GM19452 (cell line): ENCODE data around the gene ZNF440.
"Not testable (repeated sequence)": the region's sequence is repeated elsewhere in the genome, so short reads cannot be mapped to it uniquely, and the experiment has no call there.

Experiments
- ATAC-seq: cut with Tn5 transposase; IDR thresholded peaks from one replicate; pipeline ENCODE4 v1.9.1; 2021; ENCODE audit not compliant: unreplicated experiment

The ZNF440 gene

GRCh38 chr19:11814029-11814699 lies at the start of gene ZNF440:
TSS of gene ZNF440 (plus strand) at chr19:11814273. CDS start at chr19:11814448, 175 bp downstream.
- peak; percentile 100 for ATAC-seq

- ATAC-seq: peak; percentile 85
Measured at GRCh38 chr19:11766597-11767591, 47.2 kb upstream of the ZNF440 start, which contains the start of gene ZNF441. TSS of gene ZNF441 (plus strand) at chr19:11767000. CDS start at chr19:11767194, 194 bp downstream.

GRCh38 chr19:11767633-11768133 lies 46.4 kb upstream of the ZNF440 start:
- peak; percentile 43 for ATAC-seq

- ATAC-seq: no peak
Measured at GRCh38 chr19:11769995-11770394, 44.1 kb upstream of the ZNF440 start.

GRCh38 chr19:11771520-11771919 lies 42.6 kb upstream of the ZNF440 start:
- not testable (repeated sequence) for ATAC-seq

GRCh38 chr19:11776669-11777068 lies 37.4 kb upstream of the ZNF440 start:
- ATAC-seq: not testable (repeated sequence)

GRCh38 chr19:11780431-11781020 lies 33.5 kb upstream of the ZNF440 start:
- no peak for ATAC-seq

- no peak for ATAC-seq
Measured at GRCh38 chr19:11781295-11782057, 32.6 kb upstream of the ZNF440 start.

- no peak for ATAC-seq
Measured at GRCh38 chr19:11783767-11784166, 30.3 kb upstream of the ZNF440 start.

GRCh38 chr19:11784356-11784755 lies 29.7 kb upstream of the ZNF440 start:
- ATAC-seq: no peak

- no peak for ATAC-seq
Measured at GRCh38 chr19:11787536-11787935, 26.5 kb upstream of the ZNF440 start.

- ATAC-seq: no peak
Measured at GRCh38 chr19:11792942-11793341, 21.1 kb upstream of the ZNF440 start.

GRCh38 chr19:11797491-11797890 lies 16.6 kb upstream of the ZNF440 start:
- no peak for ATAC-seq

GRCh38 chr19:11798391-11799330 lies 15.4 kb upstream of the ZNF440 start, which contains the start of gene ZNF491:
TSS of gene ZNF491 (plus strand) at chr19:11798523. CDS start at chr19:11805954, 7,431 bp downstream.
- ATAC-seq: peak; percentile 89

GRCh38 chr19:11806354-11807098 lies 7.5 kb upstream of the ZNF440 start:
- ATAC-seq: no peak

- no peak for ATAC-seq
Measured at GRCh38 chr19:11807099-11807380, 7.0 kb upstream of the ZNF440 start.

GRCh38 chr19:11813703-11814028 lies 407 bp upstream of the ZNF440 start:
- ATAC-seq: no peak

GRCh38 chr19:11814700-11815035 lies 595 bp downstream of the ZNF440 start:
- no peak for ATAC-seq

GRCh38 chr19:11821474-11822109 lies 7.5 kb downstream of the ZNF440 start:
- ATAC-seq: no peak
